NCI-H1105 treated with DMSO at 0.1 percent for 48 hours (cell line): Measurements from ENCODE around the gene CNOT4.
"Not testable (repeated sequence)": the region's sequence is repeated elsewhere in the genome, so short reads cannot be mapped to it uniquely, and the experiment has no call there.

Experiments used
- DNase-seq: peaks from one replicate; lab custom pipeline; 2025; lab: John Stamatoyannopoulos, UW

CNOT4 gene

GRCh38 chr7:135365721-135366120 lies 144.2 kb downstream of the CNOT4 start:
- DNase-seq: no peak

GRCh38 chr7:135364206-135364605 lies 145.7 kb downstream of the CNOT4 start:
- DNase-seq: no peak

GRCh38 chr7:135362871-135363270 lies 147.0 kb downstream of the CNOT4 start:
- no peak for DNase-seq

GRCh38 chr7:135361788-135362187 lies 148.1 kb downstream of the CNOT4 start:
- DNase-seq: no peak

- no peak for DNase-seq
Observed at GRCh38 chr7:135359615-135360014, 150.3 kb downstream of the CNOT4 start.

GRCh38 chr7:135355377-135356048 lies 154.4 kb downstream of the CNOT4 start:
- DNase-seq: no peak

- no peak for DNase-seq
Observed at GRCh38 chr7:135353832-135354231, 156.1 kb downstream of the CNOT4 start.

GRCh38 chr7:135352285-135352684 lies 157.6 kb downstream of the CNOT4 start:
- DNase-seq: no peak

GRCh38 chr7:135351070-135351469 lies 158.8 kb downstream of the CNOT4 start:
- not testable (repeated sequence) for DNase-seq

GRCh38 chr7:135349746-135350145 lies 160.2 kb downstream of the CNOT4 start:
- DNase-seq: no peak

- DNase-seq: no peak
Observed at GRCh38 chr7:135348493-135348892, 161.4 kb downstream of the CNOT4 start.

- no peak for DNase-seq
Observed at GRCh38 chr7:135343361-135343760, 166.5 kb downstream of the CNOT4 start.

- DNase-seq: peak; percentile 87
Observed at GRCh38 chr7:135342887-135343286, 167.0 kb downstream of the CNOT4 start.

- no peak for DNase-seq
Observed at GRCh38 chr7:135341049-135341448, 168.9 kb downstream of the CNOT4 start.

- no peak for DNase-seq
Observed at GRCh38 chr7:135337977-135338550, 171.8 kb downstream of the CNOT4 start.

GRCh38 chr7:135337506-135337905 lies 172.4 kb downstream of the CNOT4 start:
- DNase-seq: no peak

GRCh38 chr7:135335628-135336139 lies 174.2 kb downstream of the CNOT4 start:
- DNase-seq: peak; percentile 89

GRCh38 chr7:135334830-135335543 lies 174.9 kb downstream of the CNOT4 start:
- DNase-seq: peak; percentile 21

- no peak for DNase-seq
Observed at GRCh38 chr7:135333946-135334345, 176.0 kb downstream of the CNOT4 start.

GRCh38 chr7:135333200-135333599 lies 176.7 kb downstream of the CNOT4 start:
- DNase-seq: no peak

- DNase-seq: no peak
Observed at GRCh38 chr7:135330088-135330487, 179.8 kb downstream of the CNOT4 start.

- DNase-seq: no peak
Observed at GRCh38 chr7:135328526-135328925, 181.4 kb downstream of the CNOT4 start.

GRCh38 chr7:135328053-135328452 lies 181.8 kb downstream of the CNOT4 start:
- DNase-seq: no peak
